B cell (primary cell): ENCODE data around the gene SIGLEC8. TPM values are rescaled to one million over a fixed set of nuclear protein-coding genes. Genes with fewer than 3 reads are reported as not detected.

Experiments used
- ATAC-seq: fragments of 200-7000 bp; cut with Tn5 transposase; one replicate; pipeline ENCODE4 v1.10.0; 2021; ENCODE audit warnings: low read depth, mild to moderate bottlenecking, moderate number of reproducible peaks, moderate library complexity
- CTCF ChIA-PET: fragments of 350-600 bp; sonication (Branson Sonifier 250); formaldehyde crosslinking; loops from one replicate; lab custom pipeline; 2021; ENCODE audit warnings: antibody characterized with exemption, inconsistent platforms; lab: Charles Lee
- POLR2A ChIA-PET: fragments of 350-600 bp; sonication (Branson Sonifier 250); formaldehyde crosslinking; loops from one replicate; lab custom pipeline; 2021; ENCODE audit warnings: antibody characterized with exemption; lab: Charles Lee
- DNase-seq: peaks from one replicate; pipeline ENCODE4 v3.0.0; 2013
- H2AFZ ChIP-seq: 2 replicates; pipeline ENCODE4 v1.6.1; 2012; ENCODE audit warnings: mild to moderate bottlenecking, low read depth, low read length; ENCODE audit not compliant: insufficient read depth, poor library complexity, severe bottlenecking
- H3K27ac ChIP-seq, 2 donors: 1 replicate in 1 of 2; 2 replicates in 1 of 2; pipeline ENCODE4 v1.5.1; 2012 to 2013; ENCODE audit warnings: low read length in 2 of 2, mild to moderate bottlenecking in 2 of 2, moderate library complexity in 1 of 2
- H3K27me3 ChIP-seq, 4 experiments: fragments of 200-600 bp in 1 of 4; sonication (generic) in 1 of 4; replicated peaks in 1 of 4; 1 replicate in 2 of 4; 2 replicates in 2 of 4; pipeline versions ENCODE4 v1.6.1 to v1.7.0; 2013 to 2016; ENCODE audit warnings: low read length in 3 of 4, mild to moderate bottlenecking in 2 of 4, mixed read lengths in 1 of 4, moderate library complexity in 1 of 4; ENCODE audit not compliant: insufficient read depth in 4 of 4, control insufficient read depth in 3 of 4; ENCODE audit errors: control extremely low read depth in 1 of 4
- H3K36me3 ChIP-seq, 2 experiments: replicated peaks in 1 of 2; 1 replicate in 1 of 2; 2 replicates in 1 of 2; pipeline versions ENCODE4 v1.6.1 to v1.7.1; 2013; ENCODE audit warnings: low read length in 1 of 2; ENCODE audit not compliant: insufficient read depth in 2 of 2, control insufficient read depth in 1 of 2; ENCODE audit errors: control extremely low read depth in 1 of 2, extremely low read depth in 1 of 2
- H3K4me1 ChIP-seq, 2 donors: fragments of 200-600 bp in 1 of 2; sonication (generic) in 1 of 2; 1 replicate in 1 of 2; 2 replicates in 1 of 2; pipeline versions ENCODE4 v1.5.1 to v1.6.1; 2013 to 2017; ENCODE audit warnings: low read length in 2 of 2; ENCODE audit not compliant: control insufficient read depth in 2 of 2, insufficient read depth in 2 of 2
- H3K4me2 ChIP-seq: replicated peaks from 2 replicates; pipeline ENCODE3; 2012; ENCODE audit warnings: mild to moderate bottlenecking, low read depth, low read length; ENCODE audit not compliant: poor library complexity, severe bottlenecking
- H3K4me3 ChIP-seq, 5 experiments: fragments of 200-600 bp in 1 of 5; sonication (generic) in 1 of 5; 1 replicate in 3 of 5; 2 replicates in 2 of 5; pipeline versions ENCODE4 v1.5.1 to v1.7.0; 2011 to 2016; ENCODE audit warnings: low read length in 4 of 5, mild to moderate bottlenecking in 4 of 5, low read depth in 2 of 5, control low read depth in 1 of 5, moderate library complexity in 1 of 5; ENCODE audit not compliant: insufficient read depth in 1 of 5; ENCODE audit errors: control extremely low read depth in 1 of 5, extremely low read depth in 1 of 5
- H3K79me2 ChIP-seq: fragments of 200-600 bp; sonication (generic); one replicate; pipeline ENCODE4 v1.6.0; 2016; ENCODE audit warnings: low read length; ENCODE audit not compliant: control insufficient read depth, insufficient read depth
- H3K9ac ChIP-seq: fragments of 200-600 bp; sonication (generic); 2 replicates; pipeline ENCODE4 v1.6.1; 2017; ENCODE audit warnings: mild to moderate bottlenecking, low read length, moderate library complexity
- H3K9me3 ChIP-seq, 3 donors: one replicate each; pipeline versions ENCODE4 v1.6.1 to v1.7.1; 2013; ENCODE audit warnings: low read length in 2 of 3; ENCODE audit not compliant: control insufficient read depth in 2 of 3, insufficient read depth in 1 of 3; ENCODE audit errors: control extremely low read depth in 1 of 3
- H4K20me1 ChIP-seq: 2 replicates; pipeline ENCODE4 v1.6.0; 2012; ENCODE audit warnings: mild to moderate bottlenecking, low read length; ENCODE audit not compliant: insufficient read depth, control insufficient read depth, poor library complexity, severe bottlenecking
- H3K27ac Mint-ChIP-seq: one replicate; pipeline ENCODE4 v1.8.0; 2021; ENCODE audit warnings: mixed read lengths
- H3K27me3 Mint-ChIP-seq: one replicate; pipeline ENCODE4 v1.8.0; 2021; ENCODE audit warnings: mixed read lengths
- H3K4me1 Mint-ChIP-seq: one replicate; pipeline ENCODE4 v1.8.0; 2021; ENCODE audit warnings: mixed read lengths
- H3K4me3 Mint-ChIP-seq: one replicate; pipeline ENCODE4 v1.8.0; 2021; ENCODE audit warnings: mixed read lengths
- H3K9me3 Mint-ChIP-seq: one replicate; pipeline ENCODE4 v1.8.0; 2022; ENCODE audit warnings: mixed read lengths; ENCODE audit not compliant: insufficient read depth
- CTCF ChIP-seq: fragments of 200-600 bp; IDR thresholded peaks from one replicate; pipeline ENCODE4 v1.8.0; 2022; ENCODE audit warnings: antibody characterized with exemption, mild to moderate bottlenecking
- EZH2 ChIP-seq: IDR thresholded peaks from 2 replicates; pipeline ENCODE4 v1.6.1; 2012; ENCODE audit warnings: borderline replicate concordance, low read depth, mild to moderate bottlenecking, moderate library complexity, low read length; ENCODE audit not compliant: insufficient read depth, poor library complexity, severe bottlenecking
- WGBS: methylation state at CpG from one replicate; pipeline ENCODE4 v1.1.5; 2013; ENCODE audit warnings: missing lambda C conversion rate; ENCODE audit not compliant: insufficient coverage; 5-methylcytosine and 5-hydroxymethylcytosine counted together
- intact Hi-C: fragments of 100-400 bp; cut with micrococcal nuclease; formaldehyde crosslinking; loops from one replicate; pipeline ENCODE4 v1.10.0; 2022
- polyA plus RNA-seq: library from polyadenylated mRNA; depleted of rRNA; stranded (reverse); fragments of >200 nt; gene quantifications from 2 replicates; pipeline ENCODE4 v1.2.3, GENCODE V29; 2012
- total RNA-seq, 2 donors: library from RNA; stranded (reverse); fragments of 120-200 nt in 1 of 2; gene quantifications; 1 replicate in 1 of 2; 2 replicates in 1 of 2; pipeline versions ENCODE4 v1.2.3 to v1.2.4, GENCODE V29; 2013 to 2022

The SIGLEC8 gene
- total and polyA plus RNA-seq, 2 donors (not counting 1 experiment from before 2014, with no cell fraction given), result not detected

GRCh38 chr19:51456541-51457290, 1.5 kb downstream of the SIGLEC8 start:
- peaks cover 0 to 9% (median 0%) of the 10 kb centered on the region in 3 donors for H3K9me3 ChIP-seq
- TF ChIP-seq EZH2 (no peak), CTCF (no peak)
- no peaks in the 10 kb centered on the region for H3K9me3 Mint-ChIP-seq
- no peak overlapping the region for H3K27ac ChIP-seq
- H3K4me3 Mint-ChIP-seq, result no peak overlapping the region
- no peak overlapping the region for H2AFZ ChIP-seq
- 91% methylated on average over 11 of the region's 11 CpGs for WGBS
- H3K4me3 ChIP-seq, result no peak overlapping the region
- H3K9ac ChIP-seq, result no peak overlapping the region
- H3K4me1 Mint-ChIP-seq, result no peaks in the 10 kb centered on the region
- H3K36me3 ChIP-seq, result no peaks in the 10 kb centered on the region
- H3K4me1 ChIP-seq, result peaks cover 0 to 7% of the 10 kb centered on the region in 2 donors
- intact Hi-C loops, result no loop called here
- DNase-seq, result no peak
- H3K4me2 ChIP-seq, result no peak overlapping the region
- POLR2A ChIA-PET, result no interaction called here
- peaks cover 27% of the 10 kb centered on the region for H3K27me3 Mint-ChIP-seq
- H3K79me2 ChIP-seq, result no peaks in the 10 kb centered on the region
- no peak overlapping the region for H3K27ac Mint-ChIP-seq
- CTCF ChIA-PET, result no interaction called here
- peaks cover 0 to 17% (median 3%) of the 10 kb centered on the region in 4 experiments for H3K27me3 ChIP-seq
- H4K20me1 ChIP-seq, result no peaks in the 10 kb centered on the region
- no peak for ATAC-seq

- peaks cover 0 to 5% of the 10 kb centered on the region in 2 donors for H3K4me1 ChIP-seq
- no peaks in the 10 kb centered on the region for H3K36me3 ChIP-seq
- no peak overlapping the region for H3K9ac ChIP-seq
- H3K79me2 ChIP-seq, result no peaks in the 10 kb centered on the region
- peaks cover 52% of the 10 kb centered on the region for H3K27me3 Mint-ChIP-seq
- H3K27ac Mint-ChIP-seq, result no peak overlapping the region
- no CpG with 5 or more reads among the region's 5 CpGs for WGBS
- intact Hi-C loops, result no loop called here
- ATAC-seq (no peak), DNase-seq (no peak)
- ChIA-PET CTCF (no interaction called here), POLR2A (no interaction called here)
- no peaks in the 10 kb centered on the region for H3K9me3 Mint-ChIP-seq
- H3K4me3 ChIP-seq, result no peak overlapping the region
- H3K4me2 ChIP-seq, result no peak overlapping the region
- no peak overlapping the region for H2AFZ ChIP-seq
- no peak for TF ChIP-seq CTCF
- no peak for TF ChIP-seq EZH2
- H3K27me3 ChIP-seq, result peaks cover 0 to 34% (median 7%) of the 10 kb centered on the region in 4 experiments
- peaks cover 0 to 19% (median 0%) of the 10 kb centered on the region in 3 donors for H3K9me3 ChIP-seq
- no peak overlapping the region for H3K4me3 Mint-ChIP-seq
- H3K4me1 Mint-ChIP-seq, result peaks cover 4% of the 10 kb centered on the region
- no peak overlapping the region for H3K27ac ChIP-seq
- H4K20me1 ChIP-seq, result no peaks in the 10 kb centered on the region
Measured at GRCh38 chr19:51450730-51451307, 7.4 kb downstream of the SIGLEC8 start.
